OCI-LY3 (cell line): ENCODE measurements around the gene KHNYN.
"Not testable (repeated sequence)": the region's sequence is repeated elsewhere in the genome, so short reads cannot be mapped to it uniquely, and the experiment has no call there.

Experiments
- H2AFZ ChIP-seq: fragments of 200-600, 300-600 bp; shearing (Covaris generic); 2 replicates; pipeline ENCODE4 v1.6.0; 2014; ENCODE audit warnings: antibody characterized with exemption, low read depth, low read length
- H3K27ac ChIP-seq: fragments of 200-600, 300-600 bp; sonication (generic); 2 replicates; pipeline ENCODE4 v1.5.1; 2014; ENCODE audit warnings: mild to moderate bottlenecking, low read length, moderate library complexity, mixed read lengths
- H3K27me3 ChIP-seq: fragments of 200-600, 300-600 bp; sonication (generic); 2 replicates; pipeline ENCODE4 v1.6.1; 2014; ENCODE audit warnings: low read depth, low read length, mixed read lengths
- H3K36me3 ChIP-seq: fragments of 200-600, 300-600 bp; sonication (generic); replicated peaks from 2 replicates; pipeline ENCODE3; 2014; ENCODE audit warnings: low read depth, low read length, mixed read lengths
- H3K4me1 ChIP-seq: fragments of 300-600, 200-600 bp; sonication (generic); 2 replicates; pipeline ENCODE4 v1.6.1; 2014; ENCODE audit warnings: low read length, mixed read lengths
- H3K4me2 ChIP-seq: fragments of 200-600, 300-600 bp; sonication (generic); 2 replicates; pipeline ENCODE4 v1.6.1; 2014; ENCODE audit warnings: low read length, mixed read lengths
- H3K4me3 ChIP-seq: fragments of 300-600, 200-600 bp; sonication (generic); 2 replicates; pipeline ENCODE4 v1.5.1; 2014; ENCODE audit warnings: antibody characterized with exemption, mild to moderate bottlenecking, low read length, moderate library complexity
- H3K79me2 ChIP-seq: fragments of 300-600, 200-600 bp; shearing (Covaris generic); 2 replicates; pipeline ENCODE4 v1.6.1; 2014; ENCODE audit warnings: mild to moderate bottlenecking, low read length, mixed read lengths
- H3K9ac ChIP-seq: fragments of 300-600, 200-600 bp; shearing (Covaris generic); 2 replicates; pipeline ENCODE4 v1.6.0; 2014; ENCODE audit warnings: mild to moderate bottlenecking, low read length, moderate library complexity
- H3K9me3 ChIP-seq: fragments of 200-600, 300-600 bp; shearing (Covaris generic); 2 replicates; pipeline ENCODE4 v1.6.1; 2014; ENCODE audit warnings: low read length, mixed read lengths; ENCODE audit not compliant: insufficient read depth
- H4K20me1 ChIP-seq: fragments of 200-600, 300-600 bp; sonication (generic); 2 replicates; pipeline ENCODE4 v1.6.1; 2016; ENCODE audit warnings: low read length, mixed read lengths; ENCODE audit not compliant: insufficient read depth
- EZH2phosphoT487 ChIP-seq: fragments of 200-600 bp; shearing (Covaris generic); IDR thresholded peaks from 2 replicates; pipeline ENCODE4 v1.6.1; 2018; ENCODE audit warnings: antibody characterized with exemption, mixed run types, low read depth
- TF ChIP-seq, protein P1 (sequence below): fragments of 200-600, 300-600 bp; sonication (generic); IDR thresholded peaks from 2 replicates; pipeline ENCODE4 v1.5.1; 2014; ENCODE audit warnings: antibody characterized with exemption, low read length, low read depth

KHNYN gene

DNA sequence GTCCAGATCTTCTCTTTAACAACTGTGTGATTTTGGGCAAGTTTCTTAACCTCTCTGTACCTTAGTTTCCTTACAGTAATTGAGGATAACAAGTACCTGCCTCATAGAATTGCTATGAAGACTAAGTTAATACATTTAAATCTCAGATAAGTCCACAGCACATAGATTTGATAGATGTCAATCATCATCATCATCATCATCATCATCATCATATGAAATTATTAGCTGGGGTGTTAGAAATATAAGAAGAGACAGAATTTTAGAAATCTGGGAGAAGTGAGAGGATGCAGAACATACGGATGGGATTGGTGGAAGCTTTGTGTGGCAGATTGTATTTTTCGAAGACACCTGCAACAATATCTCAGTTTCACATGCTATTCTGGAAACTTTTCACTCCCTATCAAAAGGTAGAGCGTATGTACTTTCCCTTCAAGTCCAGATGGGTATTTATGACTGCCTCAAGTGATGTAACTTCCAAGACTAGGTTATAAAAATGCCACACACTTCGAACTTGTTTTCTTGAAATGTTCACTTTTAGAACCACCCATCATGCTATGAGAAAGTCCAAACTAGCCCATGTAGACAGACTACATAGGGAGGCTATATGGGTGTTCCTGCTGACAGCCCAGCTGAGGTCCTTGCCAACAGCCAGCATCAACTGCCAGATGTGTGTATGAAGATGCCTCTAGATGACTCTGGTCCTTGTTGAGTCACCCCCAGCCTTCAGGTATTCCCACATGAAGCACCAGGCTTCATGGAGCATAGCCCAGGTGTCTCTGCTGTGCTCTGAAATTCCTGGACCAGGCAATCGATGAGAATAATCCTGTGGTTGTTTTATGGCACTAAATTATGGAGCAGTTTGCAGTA, 33.5 kb downstream of the KHNYN start:
- Histone ChIP-seq H3K27me3 (no peaks in the 10 kb centered on the region), H3K4me1 (no peaks in the 10 kb centered on the region), H3K4me3 (no peak overlapping the region), H3K27ac (no peak overlapping the region), H3K79me2 (no peaks in the 10 kb centered on the region), H3K36me3 (no peaks in the 10 kb centered on the region), H3K4me2 (no peak overlapping the region), H2AFZ (no peak overlapping the region), H3K9ac (no peak overlapping the region), H4K20me1 (no peaks in the 10 kb centered on the region), H3K9me3 (no peaks in the 10 kb centered on the region)
- TF ChIP-seq, protein P1, sequence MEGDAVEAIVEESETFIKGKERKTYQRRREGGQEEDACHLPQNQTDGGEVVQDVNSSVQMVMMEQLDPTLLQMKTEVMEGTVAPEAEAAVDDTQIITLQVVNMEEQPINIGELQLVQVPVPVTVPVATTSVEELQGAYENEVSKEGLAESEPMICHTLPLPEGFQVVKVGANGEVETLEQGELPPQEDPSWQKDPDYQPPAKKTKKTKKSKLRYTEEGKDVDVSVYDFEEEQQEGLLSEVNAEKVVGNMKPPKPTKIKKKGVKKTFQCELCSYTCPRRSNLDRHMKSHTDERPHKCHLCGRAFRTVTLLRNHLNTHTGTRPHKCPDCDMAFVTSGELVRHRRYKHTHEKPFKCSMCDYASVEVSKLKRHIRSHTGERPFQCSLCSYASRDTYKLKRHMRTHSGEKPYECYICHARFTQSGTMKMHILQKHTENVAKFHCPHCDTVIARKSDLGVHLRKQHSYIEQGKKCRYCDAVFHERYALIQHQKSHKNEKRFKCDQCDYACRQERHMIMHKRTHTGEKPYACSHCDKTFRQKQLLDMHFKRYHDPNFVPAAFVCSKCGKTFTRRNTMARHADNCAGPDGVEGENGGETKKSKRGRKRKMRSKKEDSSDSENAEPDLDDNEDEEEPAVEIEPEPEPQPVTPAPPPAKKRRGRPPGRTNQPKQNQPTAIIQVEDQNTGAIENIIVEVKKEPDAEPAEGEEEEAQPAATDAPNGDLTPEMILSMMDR = no peak
- TF ChIP-seq EZH2phosphoT487 = no peak

DNA sequence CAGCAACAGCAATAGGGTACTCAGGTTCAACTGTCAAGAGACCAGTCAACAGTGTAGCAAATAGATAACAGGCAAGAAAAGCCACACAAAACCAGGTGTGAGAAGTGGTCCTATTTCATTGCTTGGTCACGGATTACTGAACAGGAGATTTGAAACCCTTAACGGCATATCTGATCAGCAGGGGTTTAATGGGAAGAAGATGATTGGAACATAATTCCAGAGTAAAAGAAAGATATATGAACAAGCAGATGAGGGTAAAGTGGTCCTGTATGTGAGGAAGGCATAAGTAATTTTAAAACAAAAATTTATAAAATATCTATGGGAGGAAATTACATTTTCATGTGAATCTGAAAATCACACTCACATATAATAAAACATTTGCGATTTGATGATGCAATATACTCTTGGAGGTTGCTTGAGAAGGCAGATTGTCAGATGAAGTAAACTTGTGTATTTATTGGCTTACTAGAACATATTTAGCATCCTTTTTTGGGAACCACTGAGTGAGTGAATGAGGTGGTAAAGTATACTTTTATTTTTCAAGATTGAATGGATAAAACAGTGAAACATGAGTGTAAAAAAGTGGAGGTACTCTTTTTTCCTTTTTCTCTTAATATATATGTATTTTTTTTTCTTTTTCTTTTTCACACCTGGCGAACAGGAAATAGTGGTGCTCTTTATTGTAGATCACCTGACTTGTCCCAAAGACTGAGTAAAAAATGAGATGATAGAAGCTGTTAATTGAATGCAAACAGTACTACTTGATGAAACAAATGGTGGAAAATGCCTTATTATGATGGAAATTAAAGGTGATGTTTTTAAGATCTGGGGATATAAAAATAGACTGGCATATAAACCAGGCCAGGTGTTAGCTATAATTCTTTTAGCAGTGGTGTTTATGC, 34.4 kb downstream of the KHNYN start:
- no peak overlapping the region for H3K4me3 ChIP-seq
- no peaks in the 10 kb centered on the region for H3K27me3 ChIP-seq
- H3K4me1 ChIP-seq = no peaks in the 10 kb centered on the region
- H3K4me2 ChIP-seq = no peak overlapping the region
- H3K9ac ChIP-seq = no peak overlapping the region
- no peak overlapping the region for H2AFZ ChIP-seq
- no peaks in the 10 kb centered on the region for H3K36me3 ChIP-seq
- H3K9me3 ChIP-seq = no peaks in the 10 kb centered on the region
- H3K27ac ChIP-seq = no peak overlapping the region
- H3K79me2 ChIP-seq = no peaks in the 10 kb centered on the region
- no peaks in the 10 kb centered on the region for H4K20me1 ChIP-seq
- TF ChIP-seq, protein P1 = no peak
- TF ChIP-seq EZH2phosphoT487 = no peak

- H3K4me2 ChIP-seq = no peak overlapping the region
- H3K4me3 ChIP-seq = no peak overlapping the region
- TF ChIP-seq, protein P1 = no peak
- no peak for TF ChIP-seq EZH2phosphoT487
- no peaks in the 10 kb centered on the region for H3K27me3 ChIP-seq
- no peak overlapping the region for H3K27ac ChIP-seq
- no peaks in the 10 kb centered on the region for H3K79me2 ChIP-seq
- H3K9ac ChIP-seq = no peak overlapping the region
- H3K4me1 ChIP-seq = no peaks in the 10 kb centered on the region
- no peaks in the 10 kb centered on the region for H3K36me3 ChIP-seq
- no peaks in the 10 kb centered on the region for H4K20me1 ChIP-seq
- H3K9me3 ChIP-seq = no peaks in the 10 kb centered on the region
- no peak overlapping the region for H2AFZ ChIP-seq
Observed at GRCh38 chr14:24465368-24465767, 35.6 kb downstream of the KHNYN start.

DNA sequence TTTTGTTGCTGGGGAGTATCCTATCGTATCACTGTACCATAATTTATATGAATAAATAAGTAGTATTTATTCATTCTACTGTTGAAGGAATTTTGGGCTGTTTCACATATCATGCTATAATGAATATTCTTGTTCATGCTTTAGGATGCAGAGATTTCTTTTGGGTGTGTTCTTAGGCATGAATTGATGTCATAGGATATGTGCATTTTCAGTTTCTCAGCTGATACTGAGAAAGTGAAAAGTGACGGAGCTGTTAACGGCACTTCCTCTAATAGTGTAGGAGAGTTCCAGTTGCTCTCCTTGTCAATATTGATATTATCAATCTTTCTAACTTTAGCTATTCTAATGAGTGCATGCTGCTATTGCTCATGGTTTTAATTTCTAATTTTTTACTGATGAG, 36.1 kb downstream of the KHNYN start:
- Histone ChIP-seq H2AFZ (no peak overlapping the region), H3K4me1 (no peaks in the 10 kb centered on the region), H3K9me3 (no peaks in the 10 kb centered on the region), H3K4me3 (no peak overlapping the region), H3K9ac (no peak overlapping the region), H3K4me2 (no peak overlapping the region), H3K36me3 (no peaks in the 10 kb centered on the region), H4K20me1 (no peaks in the 10 kb centered on the region), H3K79me2 (no peaks in the 10 kb centered on the region), H3K27me3 (no peaks in the 10 kb centered on the region), H3K27ac (no peak overlapping the region)
- TF ChIP-seq EZH2phosphoT487 = no peak
- TF ChIP-seq, protein P1 = no peak

DNA sequence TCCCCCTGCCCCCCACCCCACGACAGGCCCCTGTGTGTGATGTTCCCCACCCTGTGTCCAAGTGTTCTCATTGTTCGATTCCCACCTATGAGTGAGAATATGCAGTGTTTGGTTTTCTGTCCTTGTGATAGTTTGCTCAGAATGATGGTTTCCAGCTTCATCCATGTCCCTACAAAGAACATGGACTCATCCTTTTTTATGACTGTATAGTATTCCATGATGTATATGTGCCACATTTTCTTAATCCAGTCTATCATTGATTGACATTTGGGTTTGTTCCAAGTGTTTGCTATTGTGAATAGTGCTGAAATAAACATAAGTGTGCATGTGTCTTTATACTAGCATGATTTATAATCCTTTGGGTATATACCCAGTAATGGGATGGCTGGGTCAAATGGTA, 40.7 kb downstream of the KHNYN start:
- H3K36me3 ChIP-seq, H2AFZ ChIP-seq, H3K4me3 ChIP-seq, H4K20me1 ChIP-seq, H3K4me2 ChIP-seq, H3K27me3 ChIP-seq, H3K4me1 ChIP-seq, H3K27ac ChIP-seq, H3K9me3 ChIP-seq, H3K79me2 ChIP-seq, H3K9ac ChIP-seq: not testable (repeated sequence)
